Panc1 (cell line): ENCODE data around the gene GNAI2.

Experiments used
- CTCF ChIP-seq: fragments of 450-650 bp; IDR thresholded peaks from 2 replicates; pipeline ENCODE4 v1.5.1; 2017; ENCODE audit warnings: mild to moderate bottlenecking
- POLR2AphosphoS5 ChIP-seq: IDR thresholded peaks from 2 replicates; pipeline ENCODE4 v1.6.1; 2012; ENCODE audit warnings: mild to moderate bottlenecking, low read depth, low read length, moderate library complexity
- REST ChIP-seq, 2 experiments: IDR thresholded peaks; 2 replicates each; pipeline ENCODE4 v1.6.1; 2011 to 2012; ENCODE audit warnings: low read depth in 2 of 2, control low read depth in 1 of 2, low read length in 1 of 2, mild to moderate bottlenecking in 1 of 2, moderate library complexity in 1 of 2; ENCODE audit not compliant: insufficient read depth in 1 of 2

GRCh38 chr3:50224639-50225038 is 11.4 kb upstream of the GNAI2 start:
- TF ChIP-seq REST (IDR thresholded peaks at IDR 0.05; ENCODE audit: insufficient read depth in 1 of 2, low read depth in 2 of 2, low read length in 1 of 2) (no peak), CTCF (no peak), POLR2AphosphoS5 (no peak)
